ENCODE measurements around the gene OR2T5.
"Not testable (repeated sequence)": the region's sequence is repeated elsewhere in the genome, so short reads cannot be mapped to it uniquely, and the experiment has no call there.

The OR2T5 gene

GRCh38 chr1:248459117-248459516 is 29.3 kb upstream of the OR2T5 start:
- not testable (repeated sequence) for H3K4ac ChIP-seq (ENCODE audit: low read depth, low read length); H3K79me2 ChIP-seq (ENCODE audit: control insufficient read depth, insufficient read depth, low read length, poor library complexity); H3K27ac ChIP-seq (ENCODE audit: low read depth, low read length); H3K14ac ChIP-seq (ENCODE audit: low read length); H4K12ac ChIP-seq (ENCODE audit: low read depth, low read length); H3K4me1 ChIP-seq (ENCODE audit: control insufficient read depth in 1 of 2, insufficient read depth in 2 of 2, low read length in 2 of 2); H3K36me3 ChIP-seq (ENCODE audit: control insufficient read depth in 1 of 2, insufficient read depth in 2 of 2, low read length in 2 of 2); H2AK5ac ChIP-seq (ENCODE audit: low read length); H3K4me2 ChIP-seq (ENCODE audit: low read length); H4K91ac ChIP-seq (ENCODE audit: low read depth, low read length); H2BK12ac ChIP-seq (ENCODE audit: low read length); H3K18ac ChIP-seq (ENCODE audit: low read length); H3K9me3 ChIP-seq (ENCODE audit: insufficient read depth, low read depth, low read length); DNase-seq; H4K8ac ChIP-seq (ENCODE audit: low read depth, low read length); H3K27me3 ChIP-seq (ENCODE audit: insufficient read depth, low read length); H2BK120ac ChIP-seq (ENCODE audit: insufficient read depth, low read length, poor library complexity); H3K4me3 ChIP-seq (ENCODE audit: low read depth, low read length); H3K79me1 ChIP-seq (ENCODE audit: low read length); H2BK5ac ChIP-seq (ENCODE audit: low read depth, low read length, poor library complexity); H3K9ac ChIP-seq (ENCODE audit: low read length); H2AFZ ChIP-seq (ENCODE audit: insufficient read depth, low read length, poor library complexity); H3K23ac ChIP-seq (ENCODE audit: low read length)
- WGBS (ENCODE audit: extremely low coverage, insufficient coverage, insufficient read length) = no CpG with 5 or more reads among the region's 7 CpGs

DNA sequence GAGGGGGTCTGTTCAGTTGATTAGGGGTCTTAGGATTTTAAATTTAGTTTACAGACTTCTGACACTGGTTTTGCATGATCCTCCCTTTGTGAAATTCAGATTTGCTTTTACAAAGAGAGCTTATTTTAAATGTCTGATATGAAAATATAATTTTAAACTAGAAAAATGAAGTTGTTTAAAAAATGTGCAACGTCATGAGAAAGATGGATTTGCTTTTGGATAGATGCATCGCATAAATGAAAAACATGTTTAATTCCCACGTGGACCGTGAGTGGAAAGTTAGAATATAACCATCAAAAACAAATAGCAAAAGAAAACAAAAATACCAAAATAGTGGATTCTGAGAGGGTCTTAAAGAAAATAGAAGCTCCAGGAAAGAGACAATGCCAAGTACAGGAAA is 17.2 kb upstream of the OR2T5 start:
- Histone ChIP-seq H3K79me1 (ENCODE audit: low read length) (no peaks in the 10 kb centered on the region), H3K27ac (ENCODE audit: low read depth, low read length) (no peak overlapping the region), H2AFZ (ENCODE audit: insufficient read depth, low read length, poor library complexity) (no peak overlapping the region), H3K79me2 (ENCODE audit: control insufficient read depth, insufficient read depth, low read length, poor library complexity) (no peaks in the 10 kb centered on the region), H3K23ac (ENCODE audit: low read length) (no peak overlapping the region), H4K12ac (ENCODE audit: low read depth, low read length) (no peak overlapping the region), H2BK120ac (ENCODE audit: insufficient read depth, low read length, poor library complexity) (no peak overlapping the region), H2BK5ac (ENCODE audit: low read depth, low read length, poor library complexity) (no peak overlapping the region), H3K4ac (ENCODE audit: low read depth, low read length) (no peak overlapping the region), H4K8ac (ENCODE audit: low read depth, low read length) (no peak overlapping the region), H3K4me1 (ENCODE audit: control insufficient read depth in 1 of 2, insufficient read depth in 2 of 2, low read length in 2 of 2) (no peaks in the 10 kb centered on the region), H3K4me3 (ENCODE audit: low read depth, low read length) (no peak overlapping the region), H2AK5ac (ENCODE audit: low read length) (no peak overlapping the region), H4K91ac (ENCODE audit: low read depth, low read length) (no peak overlapping the region), H3K14ac (ENCODE audit: low read length) (no peak overlapping the region), H3K18ac (ENCODE audit: low read length) (no peak overlapping the region), H3K36me3 (ENCODE audit: control insufficient read depth in 1 of 2, insufficient read depth in 2 of 2, low read length in 2 of 2) (no peaks in the 10 kb centered on the region), H3K27me3 (ENCODE audit: insufficient read depth, low read length) (no peaks in the 10 kb centered on the region), H2BK12ac (ENCODE audit: low read length) (no peak overlapping the region), H3K9me3 (ENCODE audit: insufficient read depth, low read depth, low read length) (peaks cover 6% of the 10 kb centered on the region), H3K9ac (ENCODE audit: low read length) (no peak overlapping the region), H3K4me2 (ENCODE audit: low read length) (no peak overlapping the region)
- no CpG with 5 or more reads among the region's 4 CpGs for WGBS (ENCODE audit: extremely low coverage, insufficient coverage, insufficient read length)
- DNase-seq = no peak

- not testable (repeated sequence) for H3K23ac ChIP-seq (ENCODE audit: low read length); H3K9me3 ChIP-seq (ENCODE audit: insufficient read depth, low read depth, low read length); H4K8ac ChIP-seq (ENCODE audit: low read depth, low read length); H3K4me1 ChIP-seq (ENCODE audit: control insufficient read depth in 1 of 2, insufficient read depth in 2 of 2, low read length in 2 of 2); H2AK5ac ChIP-seq (ENCODE audit: low read length); H3K4me2 ChIP-seq (ENCODE audit: low read length); H3K4ac ChIP-seq (ENCODE audit: low read depth, low read length); H2AFZ ChIP-seq (ENCODE audit: insufficient read depth, low read length, poor library complexity); H3K79me2 ChIP-seq (ENCODE audit: control insufficient read depth, insufficient read depth, low read length, poor library complexity); H3K27ac ChIP-seq (ENCODE audit: low read depth, low read length); H4K12ac ChIP-seq (ENCODE audit: low read depth, low read length); H2BK12ac ChIP-seq (ENCODE audit: low read length); H3K9ac ChIP-seq (ENCODE audit: low read length); H3K79me1 ChIP-seq (ENCODE audit: low read length); H2BK5ac ChIP-seq (ENCODE audit: low read depth, low read length, poor library complexity); H3K27me3 ChIP-seq (ENCODE audit: insufficient read depth, low read length); H3K18ac ChIP-seq (ENCODE audit: low read length); H3K4me3 ChIP-seq (ENCODE audit: low read depth, low read length); DNase-seq; H4K91ac ChIP-seq (ENCODE audit: low read depth, low read length); H3K36me3 ChIP-seq (ENCODE audit: control insufficient read depth in 1 of 2, insufficient read depth in 2 of 2, low read length in 2 of 2); H2BK120ac ChIP-seq (ENCODE audit: insufficient read depth, low read length, poor library complexity); H3K14ac ChIP-seq (ENCODE audit: low read length)
- WGBS (ENCODE audit: extremely low coverage, insufficient coverage, insufficient read length) = no CpG with 5 or more reads among the region's 2 CpGs
Observed at GRCh38 chr1:248472111-248472510, 16.3 kb upstream of the OR2T5 start.

DNA sequence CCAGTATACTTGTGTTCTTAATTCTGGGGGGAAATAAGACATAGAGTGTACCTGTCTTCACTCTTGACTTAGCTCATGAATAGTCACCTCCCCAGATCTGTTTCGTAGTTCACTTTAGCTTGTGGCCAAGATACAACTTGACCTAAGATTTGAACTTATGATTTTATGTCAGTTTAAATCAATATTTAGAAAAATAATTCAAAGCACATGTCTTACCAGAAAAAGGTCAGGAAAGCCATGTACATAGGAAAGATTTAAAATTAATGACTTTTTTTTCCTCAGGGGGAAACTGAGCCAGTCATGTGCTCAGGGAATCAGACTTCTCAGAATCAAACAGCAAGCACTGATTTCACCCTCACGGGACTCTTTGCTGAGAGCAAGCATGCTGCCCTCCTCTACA is 15.3 kb upstream of the OR2T5 start, which contains the start of gene OR2T3:
TSS of gene OR2T3 (plus strand) at position 301 of the 400 bp plus-strand sequence. CDS start at position 301, 0 bp downstream.
- H3K9me3 ChIP-seq (ENCODE audit: insufficient read depth, low read depth, low read length); H3K14ac ChIP-seq (ENCODE audit: low read length); H4K8ac ChIP-seq (ENCODE audit: low read depth, low read length); H3K27me3 ChIP-seq (ENCODE audit: insufficient read depth, low read length); H3K4me2 ChIP-seq (ENCODE audit: low read length); H2BK120ac ChIP-seq (ENCODE audit: insufficient read depth, low read length, poor library complexity); H2AK5ac ChIP-seq (ENCODE audit: low read length); H2BK5ac ChIP-seq (ENCODE audit: low read depth, low read length, poor library complexity); H3K18ac ChIP-seq (ENCODE audit: low read length); H3K4me3 ChIP-seq (ENCODE audit: low read depth, low read length); H3K23ac ChIP-seq (ENCODE audit: low read length); H3K27ac ChIP-seq (ENCODE audit: low read depth, low read length); DNase-seq; H4K91ac ChIP-seq (ENCODE audit: low read depth, low read length); H2BK12ac ChIP-seq (ENCODE audit: low read length); H3K79me2 ChIP-seq (ENCODE audit: control insufficient read depth, insufficient read depth, low read length, poor library complexity); H3K79me1 ChIP-seq (ENCODE audit: low read length); H2AFZ ChIP-seq (ENCODE audit: insufficient read depth, low read length, poor library complexity); H3K4me1 ChIP-seq (ENCODE audit: control insufficient read depth in 1 of 2, insufficient read depth in 2 of 2, low read length in 2 of 2); H3K36me3 ChIP-seq (ENCODE audit: control insufficient read depth in 1 of 2, insufficient read depth in 2 of 2, low read length in 2 of 2); H3K4ac ChIP-seq (ENCODE audit: low read depth, low read length); H4K12ac ChIP-seq (ENCODE audit: low read depth, low read length); H3K9ac ChIP-seq (ENCODE audit: low read length): not testable (repeated sequence)
- no CpG with 5 or more reads among the region's 2 CpGs for WGBS (ENCODE audit: extremely low coverage, insufficient coverage, insufficient read length)
